ENCODE results near the gene ZNF81.
"Not testable (repeated sequence)": the region's sequence is repeated elsewhere in the genome, so short reads cannot be mapped to it uniquely, and the experiment has no call there.

ZNF81 gene

DNA sequence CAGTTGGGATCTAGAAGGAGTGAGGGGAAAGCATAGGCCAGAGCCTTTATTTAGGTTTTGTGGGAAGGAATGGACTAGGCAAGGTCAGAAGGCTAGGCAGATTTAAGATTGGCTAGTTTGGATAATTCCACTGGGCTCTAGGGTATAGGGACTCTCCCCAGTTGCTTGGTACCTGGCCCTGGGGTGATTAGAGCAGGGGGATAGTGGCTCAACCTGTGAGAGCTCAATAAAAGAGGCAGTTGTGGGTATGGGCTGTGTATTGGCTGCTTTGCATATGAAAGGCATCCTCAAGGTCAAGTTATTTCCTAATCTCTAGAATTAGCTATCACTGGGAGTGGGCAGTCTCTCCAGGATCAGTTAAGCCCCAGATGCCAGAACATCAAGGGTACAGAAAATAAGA lies 61.3 kb downstream of the ZNF81 start:
- DNase-seq (ENCODE audit: insufficient read length) (no peak), FAIRE-seq (no peak)
- TF ChIP-seq POLR2A (IDR thresholded peaks at IDR 0.05; ENCODE audit: low read depth, low read length) (no peak), POLR2AphosphoS5 (IDR thresholded peaks at IDR 0.05; ENCODE audit: low read depth, low read length) (no peak), TAF1 (IDR thresholded peaks at IDR 0.05; ENCODE audit: borderline replicate concordance, low read depth, low read length) (no peak)

DNA sequence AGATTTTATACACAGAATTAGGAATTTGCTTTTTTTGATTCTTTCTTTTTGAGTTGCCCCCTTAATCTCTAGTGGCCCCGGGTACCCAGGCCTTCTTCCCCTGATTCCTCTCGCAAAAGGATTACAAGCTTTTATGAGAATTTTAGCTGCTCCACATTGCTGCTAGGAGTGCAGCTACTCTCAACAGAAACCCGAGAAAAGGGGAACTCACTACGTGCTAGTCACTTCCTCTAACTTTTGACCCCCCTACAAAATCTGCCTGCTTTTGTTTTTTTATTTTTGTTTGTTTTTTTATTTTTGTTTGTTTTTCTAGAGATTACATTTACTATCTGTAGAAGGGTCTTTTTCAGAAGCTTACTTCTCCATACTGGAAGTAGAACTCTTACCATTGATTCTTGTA lies 64.1 kb downstream of the ZNF81 start:
- DNase-seq (ENCODE audit: insufficient read length) (no peak), FAIRE-seq (no peak)

DNA sequence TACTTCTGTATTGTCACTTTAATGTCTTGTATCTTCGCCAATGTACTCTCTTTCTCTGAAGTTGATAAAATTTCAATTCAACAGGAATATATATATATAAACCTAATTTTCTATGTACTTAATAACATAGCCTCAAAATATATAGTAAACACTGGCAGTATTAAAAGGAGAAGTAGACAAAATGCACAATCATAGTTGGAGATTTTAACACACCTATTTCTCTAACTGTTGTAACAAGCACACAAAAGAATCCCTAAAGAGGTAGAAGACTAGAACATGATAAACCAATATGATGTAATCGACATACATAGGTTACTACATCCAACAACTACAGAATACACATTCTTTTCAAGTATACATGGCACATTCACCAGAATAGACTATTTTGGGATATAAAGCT lies 65.5 kb downstream of the ZNF81 start:
- no peak for FAIRE-seq
- DNase-seq (ENCODE audit: insufficient read length): no peak
- TF ChIP-seq TAF1 (IDR thresholded peaks at IDR 0.05; ENCODE audit: borderline replicate concordance, low read depth, low read length): no peak
- TF ChIP-seq POLR2A (IDR thresholded peaks at IDR 0.05; ENCODE audit: low read depth, low read length): no peak
- TF ChIP-seq POLR2AphosphoS5 (IDR thresholded peaks at IDR 0.05; ENCODE audit: low read depth, low read length): no peak

More for the DNA sequence above, 64.1 kb downstream of the ZNF81 start:
- TF ChIP-seq POLR2AphosphoS5 (IDR thresholded peaks at IDR 0.05; ENCODE audit: low read depth, low read length) (no peak), POLR2A (IDR thresholded peaks at IDR 0.05; ENCODE audit: low read depth, low read length) (no peak), TAF1 (IDR thresholded peaks at IDR 0.05; ENCODE audit: borderline replicate concordance, low read depth, low read length) (no peak)

DNA sequence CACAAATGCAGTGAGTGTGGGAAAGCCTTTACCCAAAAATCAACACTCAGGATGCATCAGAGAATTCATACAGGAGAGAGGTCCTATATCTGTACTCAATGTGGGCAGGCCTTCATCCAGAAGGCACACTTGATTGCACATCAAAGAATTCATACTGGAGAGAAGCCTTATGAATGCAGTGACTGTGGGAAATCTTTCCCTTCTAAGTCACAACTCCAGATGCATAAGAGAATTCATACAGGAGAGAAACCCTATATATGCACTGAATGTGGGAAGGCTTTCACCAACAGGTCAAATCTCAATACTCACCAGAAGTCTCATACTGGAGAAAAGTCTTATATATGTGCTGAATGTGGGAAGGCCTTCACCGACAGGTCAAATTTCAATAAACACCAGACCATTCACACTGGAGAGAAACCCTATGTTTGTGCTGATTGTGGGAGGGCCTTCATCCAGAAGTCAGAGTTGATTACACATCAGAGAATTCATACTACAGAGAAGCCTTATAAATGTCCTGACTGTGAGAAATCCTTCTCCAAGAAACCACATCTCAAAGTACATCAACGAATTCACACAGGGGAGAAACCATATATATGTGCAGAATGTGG lies 79.3 kb downstream of the ZNF81 start:
- FAIRE-seq (no peak), DNase-seq (ENCODE audit: insufficient read length) (no peak)
- TF ChIP-seq TAF1 (IDR thresholded peaks at IDR 0.05; ENCODE audit: borderline replicate concordance, low read depth, low read length) (no peak), POLR2AphosphoS5 (IDR thresholded peaks at IDR 0.05; ENCODE audit: low read depth, low read length) (no peak), POLR2A (IDR thresholded peaks at IDR 0.05; ENCODE audit: low read depth, low read length) (no peak)

DNA sequence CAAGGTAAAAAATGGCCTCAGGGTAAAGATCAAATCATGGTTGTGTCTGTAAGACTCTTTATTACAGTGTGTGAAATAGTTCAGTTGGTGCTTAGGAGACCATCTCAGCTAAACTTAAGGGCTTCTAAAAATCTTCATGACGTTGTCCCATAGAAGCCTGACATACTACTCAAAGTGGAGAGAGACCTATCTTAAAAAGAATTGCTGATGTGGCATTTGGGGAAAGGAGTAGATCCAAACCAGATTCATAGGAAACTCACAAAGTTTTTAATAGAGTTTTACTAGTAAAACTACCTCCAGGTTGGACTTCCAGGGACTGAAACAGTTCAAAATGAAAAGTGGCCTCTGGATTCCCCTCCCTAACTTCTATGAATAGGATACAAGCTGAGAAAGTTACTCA lies 81.6 kb downstream of the ZNF81 start:
- FAIRE-seq (no peak), DNase-seq (ENCODE audit: insufficient read length) (no peak)
- TF ChIP-seq POLR2AphosphoS5 (IDR thresholded peaks at IDR 0.05; ENCODE audit: low read depth, low read length) (no peak), POLR2A (IDR thresholded peaks at IDR 0.05; ENCODE audit: low read depth, low read length) (no peak), TAF1 (IDR thresholded peaks at IDR 0.05; ENCODE audit: borderline replicate concordance, low read depth, low read length) (no peak)

DNA sequence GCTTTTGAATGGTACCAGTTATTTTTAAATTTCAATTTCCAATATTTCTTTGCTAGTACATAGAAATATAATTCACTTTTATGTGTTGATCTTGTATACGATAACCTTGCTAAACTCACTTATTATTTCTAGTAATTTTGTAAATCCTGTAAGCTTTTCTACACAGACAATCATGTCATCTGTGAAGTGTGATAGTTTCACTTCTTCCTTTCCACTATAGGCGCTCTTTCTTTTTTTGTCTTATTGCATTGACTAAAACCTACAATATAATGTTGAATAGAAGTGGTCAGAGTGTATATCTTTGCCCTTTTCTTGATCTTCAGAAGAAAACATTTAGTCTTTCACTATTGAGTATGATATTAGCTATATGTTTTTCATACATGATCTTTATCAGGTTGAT lies 90.5 kb downstream of the ZNF81 start:
- TF ChIP-seq TAF1 (IDR thresholded peaks at IDR 0.05; ENCODE audit: borderline replicate concordance, low read depth, low read length): no peak
- no peak for TF ChIP-seq POLR2A (IDR thresholded peaks at IDR 0.05; ENCODE audit: low read depth, low read length)
- no peak for TF ChIP-seq POLR2AphosphoS5 (IDR thresholded peaks at IDR 0.05; ENCODE audit: low read depth, low read length)
- FAIRE-seq (no peak), DNase-seq (ENCODE audit: insufficient read length) (no peak)

DNA sequence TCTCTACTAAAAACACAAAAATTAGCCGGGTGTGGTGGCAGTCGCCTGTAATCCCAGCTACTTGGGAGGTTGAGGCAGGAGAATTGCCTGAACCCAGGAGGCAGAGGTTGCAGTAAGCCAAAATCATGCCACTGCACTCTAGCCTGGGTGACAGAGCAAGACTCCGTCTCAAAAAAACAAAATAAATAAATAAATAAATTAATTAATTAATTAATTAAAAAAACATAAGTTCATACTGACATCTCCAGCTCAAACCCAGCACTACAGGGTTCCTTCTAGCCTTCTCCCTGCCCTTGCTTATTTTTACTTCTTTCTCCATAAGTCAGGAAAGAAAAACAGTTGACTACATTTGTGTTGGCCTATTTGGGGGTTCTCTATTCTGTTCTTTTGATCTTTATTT lies 95.3 kb downstream of the ZNF81 start:
- not testable (repeated sequence) for FAIRE-seq

DNA sequence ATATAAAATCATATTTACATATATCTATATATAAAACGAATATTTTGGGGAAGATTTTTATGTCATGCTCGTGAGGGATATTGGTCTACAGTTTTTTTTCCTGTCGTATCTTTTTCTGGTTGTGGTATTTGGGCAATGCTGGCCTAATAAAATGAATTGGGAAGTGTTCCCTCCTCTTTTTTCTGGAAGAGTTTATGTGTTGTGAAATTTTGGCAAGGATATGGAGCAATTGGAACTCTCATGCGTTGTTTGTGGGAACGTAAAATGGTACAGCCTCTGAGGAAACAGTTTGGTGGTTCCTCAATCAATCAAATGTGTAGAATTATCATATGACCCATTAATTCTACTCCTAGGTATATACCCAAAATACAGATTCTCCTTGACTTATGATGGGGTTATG lies 97.2 kb downstream of the ZNF81 start:
- FAIRE-seq (no peak), DNase-seq (ENCODE audit: insufficient read length) (no peak)
- no peak for TF ChIP-seq POLR2A (IDR thresholded peaks at IDR 0.05; ENCODE audit: low read depth, low read length)
- TF ChIP-seq TAF1 (IDR thresholded peaks at IDR 0.05; ENCODE audit: borderline replicate concordance, low read depth, low read length): no peak
- no peak for TF ChIP-seq POLR2AphosphoS5 (IDR thresholded peaks at IDR 0.05; ENCODE audit: low read depth, low read length)

More for the DNA sequence above, 95.3 kb downstream of the ZNF81 start:
- DNase-seq (ENCODE audit: insufficient read length): not testable (repeated sequence)

DNA sequence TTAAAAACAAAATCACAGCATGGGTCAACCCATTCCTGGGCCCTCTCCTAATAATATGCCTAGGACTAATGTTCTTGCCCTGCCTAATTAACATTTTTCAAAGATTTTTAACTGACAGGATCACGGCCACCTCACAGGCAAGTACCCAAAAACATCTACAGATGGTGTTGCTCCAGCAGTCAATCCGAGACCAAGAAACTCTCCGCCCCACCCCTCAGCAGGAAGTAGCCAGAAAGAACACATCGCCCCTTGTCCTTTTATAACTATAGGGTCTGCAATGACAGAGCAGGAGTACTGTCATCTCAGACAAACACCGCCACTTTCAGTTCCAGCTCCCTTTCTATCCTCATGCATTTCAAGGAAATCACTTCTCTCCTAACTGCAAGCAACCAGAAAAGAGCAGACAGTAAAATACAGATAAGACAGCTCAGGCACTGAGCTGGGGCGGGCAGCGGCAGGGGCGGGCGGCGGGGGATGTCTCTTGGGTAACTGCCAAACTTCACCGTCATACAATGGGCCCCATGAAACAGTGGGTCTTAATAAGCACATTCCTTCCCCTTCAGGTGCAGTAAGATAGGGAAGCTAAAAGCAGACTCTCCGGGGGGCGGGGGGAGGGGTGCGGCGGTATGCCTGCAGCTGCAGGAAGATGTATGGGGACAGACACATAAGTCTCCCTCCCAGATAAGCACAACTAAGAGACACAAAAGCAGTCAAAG lies 99.7 kb downstream of the ZNF81 start:
- TF ChIP-seq POLR2AphosphoS5 (IDR thresholded peaks at IDR 0.05; ENCODE audit: low read depth, low read length): no peak
- TF ChIP-seq POLR2A (IDR thresholded peaks at IDR 0.05; ENCODE audit: low read depth, low read length): no peak
- TF ChIP-seq TAF1 (IDR thresholded peaks at IDR 0.05; ENCODE audit: borderline replicate concordance, low read depth, low read length): no peak

DNA sequence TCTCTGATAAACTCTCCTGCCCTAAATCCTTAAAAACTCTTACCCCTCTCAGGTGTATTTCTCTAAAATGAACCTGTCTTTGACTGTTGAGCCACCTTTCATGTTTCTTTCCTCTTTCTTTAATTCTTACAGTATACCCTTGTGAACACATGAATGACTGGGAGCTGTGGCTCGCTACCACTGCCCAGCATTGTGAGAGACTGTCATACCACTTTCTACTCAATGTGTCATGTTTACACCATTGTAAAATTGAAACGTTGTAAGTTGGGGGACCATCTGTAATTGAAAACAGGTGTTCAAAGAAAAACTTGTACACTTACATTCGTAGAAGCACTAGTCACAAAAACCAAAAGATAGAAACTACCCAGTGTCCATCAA lies 100.2 kb downstream of the ZNF81 start:
- TF ChIP-seq POLR2A (IDR thresholded peaks at IDR 0.05; ENCODE audit: low read depth, low read length): no peak
- no peak for TF ChIP-seq TAF1 (IDR thresholded peaks at IDR 0.05; ENCODE audit: borderline replicate concordance, low read depth, low read length)
- TF ChIP-seq POLR2AphosphoS5 (IDR thresholded peaks at IDR 0.05; ENCODE audit: low read depth, low read length): no peak
- FAIRE-seq: peak; percentile 85
- no peak for DNase-seq (ENCODE audit: insufficient read length)

More for the DNA sequence above, 99.7 kb downstream of the ZNF81 start:
- DNase-seq (ENCODE audit: insufficient read length) (no peak), FAIRE-seq (no peak)

DNA sequence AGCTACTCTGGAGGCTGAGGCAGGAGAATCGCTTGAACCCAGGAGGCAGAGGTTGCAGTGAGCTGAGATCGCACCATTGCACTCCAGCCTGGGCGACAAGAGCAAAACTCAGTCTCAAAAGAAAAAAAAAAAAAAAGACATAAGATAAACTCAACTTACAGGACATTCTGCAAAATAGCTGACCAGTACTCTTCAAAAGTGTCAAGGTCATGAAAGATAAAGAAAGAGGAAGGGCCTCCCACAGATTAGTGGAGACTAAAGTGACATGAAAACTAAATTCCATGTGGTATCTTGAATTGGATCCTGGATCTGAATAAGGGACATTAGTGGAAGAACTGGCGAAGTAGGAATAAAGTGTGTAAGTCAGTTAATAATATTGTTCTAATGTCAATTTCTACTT lies 103.7 kb downstream of the ZNF81 start:
- FAIRE-seq (no peak), DNase-seq (ENCODE audit: insufficient read length) (no peak)
- TF ChIP-seq POLR2A (IDR thresholded peaks at IDR 0.05; ENCODE audit: low read depth, low read length) (no peak), TAF1 (IDR thresholded peaks at IDR 0.05; ENCODE audit: borderline replicate concordance, low read depth, low read length) (no peak), POLR2AphosphoS5 (IDR thresholded peaks at IDR 0.05; ENCODE audit: low read depth, low read length) (no peak)

DNA sequence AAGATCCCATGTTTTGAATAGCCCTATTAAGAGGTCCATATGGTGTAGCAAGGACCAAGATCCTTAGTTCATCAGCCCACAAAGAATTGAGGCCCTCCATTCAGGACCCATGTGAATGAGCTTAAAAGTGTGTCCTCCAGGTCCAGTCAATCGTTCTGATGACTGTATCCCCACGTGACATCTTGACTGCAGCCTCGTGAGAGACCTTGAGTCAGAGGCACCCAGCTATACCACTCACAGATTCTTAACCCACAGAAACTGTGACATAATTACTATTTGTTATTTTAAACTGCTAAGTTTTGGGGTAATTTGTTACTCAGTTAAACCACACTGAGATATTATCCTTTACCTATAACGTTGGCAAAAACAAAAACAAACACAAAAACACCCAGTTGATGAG lies 104.7 kb downstream of the ZNF81 start:
- no peak for FAIRE-seq
- no peak for DNase-seq (ENCODE audit: insufficient read length)
- TF ChIP-seq POLR2AphosphoS5 (IDR thresholded peaks at IDR 0.05; ENCODE audit: low read depth, low read length): no peak
- TF ChIP-seq POLR2A (IDR thresholded peaks at IDR 0.05; ENCODE audit: low read depth, low read length): no peak
- TF ChIP-seq TAF1 (IDR thresholded peaks at IDR 0.05; ENCODE audit: borderline replicate concordance, low read depth, low read length): no peak

DNA sequence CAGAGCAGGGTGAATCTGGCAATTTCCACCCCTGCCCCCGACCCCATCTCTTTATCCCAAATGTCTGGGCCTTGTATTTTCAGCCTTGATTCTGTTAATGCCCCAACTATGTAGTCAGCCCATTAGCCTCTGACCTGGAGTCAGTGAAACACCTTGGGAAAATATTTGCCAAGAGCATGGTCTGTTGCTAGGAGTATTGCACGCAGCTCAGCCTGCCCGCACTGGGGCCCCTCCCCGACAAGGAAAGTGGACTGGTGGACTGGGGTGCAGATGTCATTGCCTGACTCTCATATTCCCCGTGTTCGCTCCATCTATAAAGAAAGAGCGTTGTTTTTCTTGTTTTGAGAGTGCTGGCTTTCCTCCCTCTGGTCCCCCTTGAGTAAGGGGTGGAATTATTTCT lies 118.6 kb downstream of the ZNF81 start:
- DNase-seq (ENCODE audit: insufficient read length); FAIRE-seq: not testable (repeated sequence)
